Keratinocyte (primary cell): ENCODE results near the gene ARSI. TPM values are rescaled to one million over a fixed set of nuclear protein-coding genes. Genes with fewer than 3 reads are reported as not detected.

Source experiments
- DNase-seq: peaks from one replicate; pipeline ENCODE4 v3.0.0-alpha.2; 2011; ENCODE audit warnings: low read depth, missing footprints, low spot score
- FAIRE-seq: peaks from 2 replicates; lab custom pipeline; 2011; peaks lifted over from hg19 to GRCh38; lab: Jason Lieb, UNC
- H2AFZ ChIP-seq: 2 replicates; pipeline ENCODE4 v1.6.0; 2012; ENCODE audit warnings: low read length, control low read depth, inconsistent platforms; ENCODE audit not compliant: control insufficient read depth
- H3K27ac ChIP-seq: 2 replicates; pipeline ENCODE4 v1.5.1; 2011; ENCODE audit warnings: low read length; ENCODE audit not compliant: control insufficient read depth, insufficient read depth
- H3K27me3 ChIP-seq: 3 replicates; pipeline ENCODE4 v1.6.0; 2011; ENCODE audit warnings: low read length; ENCODE audit not compliant: control insufficient read depth, insufficient read depth; ENCODE audit errors: extremely low read depth
- H3K36me3 ChIP-seq, 2 experiments: 2 replicates in 1 of 2; 3 replicates in 1 of 2; pipeline ENCODE4 v1.5.1; 2011; ENCODE audit warnings: low read length in 2 of 2, mild to moderate bottlenecking in 1 of 2; ENCODE audit not compliant: control insufficient read depth in 2 of 2, insufficient read depth in 2 of 2; ENCODE audit errors: extremely low read depth in 1 of 2
- H3K4me1 ChIP-seq: 3 replicates; pipeline ENCODE4 v1.5.1; 2011; ENCODE audit warnings: low read length; ENCODE audit not compliant: control insufficient read depth, insufficient read depth; ENCODE audit errors: extremely low read depth
- H3K4me2 ChIP-seq: 3 replicates; pipeline ENCODE4 v1.6.0; 2011; ENCODE audit warnings: low read depth, low read length; ENCODE audit not compliant: control insufficient read depth, insufficient read depth; ENCODE audit errors: extremely low read depth
- H3K4me3 ChIP-seq, 3 experiments: fragments of 200-600 bp in 1 of 3; sonication (generic) in 1 of 3; 2 replicates in 2 of 3; 3 replicates in 1 of 3; pipeline ENCODE4 v1.5.1; 2011 to 2016; ENCODE audit warnings: low read length in 3 of 3, mild to moderate bottlenecking in 3 of 3, control low read depth in 2 of 3, inconsistent platforms in 1 of 3, low read depth in 1 of 3, mixed read lengths in 1 of 3, mixed run types in 1 of 3, moderate library complexity in 1 of 3; ENCODE audit not compliant: control insufficient read depth in 2 of 3, insufficient read depth in 2 of 3; ENCODE audit errors: extremely low read depth in 1 of 3
- H3K79me2 ChIP-seq: 2 replicates; pipeline ENCODE4 v1.6.0; 2012; ENCODE audit warnings: low read length; ENCODE audit not compliant: control insufficient read depth, insufficient read depth
- H3K9ac ChIP-seq: 3 replicates; pipeline ENCODE4 v1.6.0; 2011; ENCODE audit warnings: low read length; ENCODE audit not compliant: control insufficient read depth, insufficient read depth; ENCODE audit errors: extremely low read depth
- H3K9me1 ChIP-seq: 3 replicates; pipeline ENCODE4 v1.6.0; 2011; ENCODE audit warnings: low read length; ENCODE audit not compliant: control insufficient read depth, insufficient read depth; ENCODE audit errors: extremely low read depth
- H3K9me3 ChIP-seq: 2 replicates; pipeline ENCODE4 v1.5.1; 2012; ENCODE audit warnings: low read depth, low read length; ENCODE audit not compliant: control insufficient read depth
- H4K20me1 ChIP-seq: 3 replicates; pipeline ENCODE4 v1.6.0; 2011; ENCODE audit warnings: low read length; ENCODE audit not compliant: control insufficient read depth, insufficient read depth; ENCODE audit errors: extremely low read depth
- CTCF ChIP-seq, 3 experiments: IDR thresholded peaks in 1 of 3; conservative IDR thresholded peaks in 1 of 3; optimal IDR thresholded peaks in 1 of 3; 2 replicates in 2 of 3; 3 replicates in 1 of 3; pipeline versions ENCODE3 to v1.5.1; 2011; ENCODE audit warnings: low read length in 3 of 3, mild to moderate bottlenecking in 3 of 3, moderate library complexity in 2 of 3, control low read depth in 1 of 3, inconsistent platforms in 1 of 3; ENCODE audit not compliant: insufficient read depth in 2 of 3; ENCODE audit errors: extremely low read depth in 1 of 3
- EZH2 ChIP-seq: IDR thresholded peaks from one replicate; pipeline ENCODE4 v1.6.1; 2012; ENCODE audit warnings: inconsistent platforms, mild to moderate bottlenecking, low read length, moderate library complexity
- dilution Hi-C: fragments of 300-500 bp; cut with MboI; formaldehyde crosslinking; loops from one replicate; pipeline ENCODE4 v1.7.0; 2020; ENCODE audit warnings: low sequenced_read_pairs; ENCODE audit not compliant: extremely low pct_ligation_motif_present
- polyA plus RNA-seq, 5 experiments: library from polyadenylated mRNA; depleted of rRNA in 3 of 5; stranded (reverse) in 3 of 5; stranded (forward) in 1 of 5; unstranded in 1 of 5; fragments of >200 nt; gene quantifications; 1 replicate in 1 of 5; 2 replicates in 3 of 5; 3 replicates in 1 of 5; pipeline versions ENCODE4 v1.2.1 to v1.2.3, GENCODE V29; 2011 to 2012; ENCODE audit warnings: missing spikeins in 2 of 5, low read depth in 1 of 5, low replicate concordance in 1 of 5

ARSI gene
- polyA plus RNA-seq, 1 donor (not counting 4 experiments of a cell fraction or from before 2014, with no cell fraction given), result 1.7 TPM

DNA sequence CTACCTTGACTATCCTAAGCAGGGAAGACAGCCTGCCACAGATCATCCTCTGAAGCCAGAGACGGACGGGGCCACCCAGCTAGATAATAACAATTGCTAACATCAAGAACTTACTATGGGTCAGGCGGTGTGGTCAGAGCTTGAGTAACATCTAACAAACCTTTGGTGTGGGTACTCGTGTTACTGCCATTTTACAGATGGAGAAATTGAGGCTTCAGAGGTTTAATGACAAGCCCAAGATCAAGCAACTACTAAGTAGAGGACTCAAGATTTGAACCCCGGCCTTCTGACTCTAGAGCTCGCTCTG lies 16.7 kb upstream of the ARSI start:
- H4K20me1 ChIP-seq, result no peaks in the 10 kb centered on the region
- peak overlapping the region; percentile 93 for H3K27ac ChIP-seq
- H2AFZ ChIP-seq, result no peak overlapping the region
- H3K4me1 ChIP-seq, result peaks cover 70% of the 10 kb centered on the region
- no peaks in the 10 kb centered on the region for H3K9me3 ChIP-seq
- peak overlapping the region; percentile 72 for H3K4me2 ChIP-seq
- FAIRE-seq, result no peak
- no peak for DNase-seq
- no peak for TF ChIP-seq EZH2
- no peak for TF ChIP-seq CTCF (optimal IDR thresholded peaks at IDR 0.05 in 1 of 3, IDR thresholded peaks at IDR 0.05 in 1 of 3, conservative IDR thresholded peaks at IDR 0.05 in 1 of 3; ENCODE audit: extremely low read depth in 1 of 3, insufficient read depth in 2 of 3, low read length in 3 of 3)
- no peaks in the 10 kb centered on the region for H3K27me3 ChIP-seq
- peak overlapping the region; percentile 59 for H3K9ac ChIP-seq
- H3K9me1 ChIP-seq, result peaks cover 2% of the 10 kb centered on the region
- H3K79me2 ChIP-seq, result no peaks in the 10 kb centered on the region
- dilution Hi-C loops, result no loop called here
- peak overlapping the region in 1 of 3 experiments; percentile 21 for H3K4me3 ChIP-seq
- no peaks in the 10 kb centered on the region for H3K36me3 ChIP-seq

- H2AFZ ChIP-seq, result no peak overlapping the region
- H3K9ac ChIP-seq, result peak overlapping the region; percentile 59
- DNase-seq (peak; percentile 82), FAIRE-seq (peak; percentile 97)
- H3K9me1 ChIP-seq, result peaks cover 2% of the 10 kb centered on the region
- TF ChIP-seq EZH2, result no peak
- TF ChIP-seq CTCF (optimal IDR thresholded peaks at IDR 0.05 in 1 of 3, IDR thresholded peaks at IDR 0.05 in 1 of 3, conservative IDR thresholded peaks at IDR 0.05 in 1 of 3; ENCODE audit: extremely low read depth in 1 of 3, insufficient read depth in 2 of 3, low read length in 3 of 3), result peak in 1 of 3 experiments; percentile 25
- H3K27me3 ChIP-seq, result no peaks in the 10 kb centered on the region
- no peaks in the 10 kb centered on the region for H4K20me1 ChIP-seq
- dilution Hi-C loops, result no loop called here
- H3K79me2 ChIP-seq, result no peaks in the 10 kb centered on the region
- H3K36me3 ChIP-seq, result no peaks in the 10 kb centered on the region
- H3K4me2 ChIP-seq, result peak overlapping the region; percentile 72
- H3K27ac ChIP-seq, result peak overlapping the region; percentile 93
- H3K4me3 ChIP-seq, result peak overlapping the region in 1 of 3 experiments; percentile 21
- H3K4me1 ChIP-seq, result peaks cover 68% of the 10 kb centered on the region
- H3K9me3 ChIP-seq, result no peaks in the 10 kb centered on the region
Observed at GRCh38 chr5:150318613-150319483, 16.1 kb upstream of the ARSI start.
